NK-92 (cell line): ENCODE results near the gene GALNT15.

Experiments used
- DNase-seq: peaks from one replicate; lab custom pipeline; 2025; ENCODE audit not compliant: unreplicated experiment; lab: John Stamatoyannopoulos, UW

GALNT15 gene

DNA sequence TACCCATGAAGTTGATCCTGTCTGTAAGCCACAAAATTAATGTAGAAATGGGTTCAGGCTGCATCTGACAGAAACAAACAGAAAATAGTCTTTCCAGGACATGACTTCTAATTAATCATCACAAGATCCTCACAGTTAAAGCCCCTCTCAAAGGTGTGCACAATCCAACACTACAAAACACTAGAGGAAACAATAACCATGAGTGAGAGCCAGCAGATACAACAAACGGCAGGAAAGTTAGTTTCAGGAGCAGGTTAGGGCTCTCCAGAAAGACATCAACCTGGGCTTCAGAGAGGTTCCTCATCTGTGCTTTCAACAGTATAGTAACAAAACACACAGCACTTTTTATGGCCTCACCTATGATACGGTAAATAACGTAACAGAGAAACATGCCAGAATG lies 47.5 kb downstream of the GALNT15 start:
- DNase-seq, result no peak

DNA sequence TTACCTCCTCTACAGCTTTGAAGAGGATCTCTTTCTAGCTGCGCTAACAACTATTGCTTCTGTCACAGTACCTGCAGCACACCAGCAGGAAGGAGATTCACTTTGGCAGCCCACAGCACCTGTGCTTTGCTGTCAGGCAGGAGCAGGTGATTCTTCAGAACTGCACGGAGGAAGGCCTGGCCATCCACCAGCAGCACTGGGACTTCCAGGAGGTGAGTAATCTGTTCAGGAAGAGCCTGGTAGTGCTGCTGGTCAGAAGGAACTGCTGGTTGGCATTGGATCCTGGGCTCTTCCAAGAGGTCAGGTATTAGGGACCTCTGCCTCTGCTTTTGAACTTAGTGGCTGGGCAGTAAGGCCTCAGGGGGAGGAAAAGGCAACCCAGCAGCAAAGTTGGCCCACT lies 48.1 kb downstream of the GALNT15 start:
- DNase-seq, result no peak

DNA sequence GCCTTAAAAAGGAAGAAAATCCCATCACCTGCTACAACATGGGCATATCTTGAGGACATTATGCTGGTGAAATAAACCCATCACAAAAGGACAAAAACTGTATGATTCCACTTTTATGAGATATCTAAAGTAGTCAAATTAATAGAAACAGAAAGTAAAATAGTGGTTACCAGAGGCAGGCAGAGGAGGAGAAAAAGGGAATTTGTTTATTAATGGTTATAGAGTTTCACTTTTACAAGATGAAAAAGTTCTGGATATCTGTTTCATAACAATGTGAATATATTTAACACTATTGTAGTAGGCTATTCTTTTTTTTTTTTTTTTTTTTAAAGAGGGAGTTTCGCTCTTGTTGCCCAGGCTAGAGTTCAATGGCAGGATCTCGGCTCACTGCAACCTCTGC lies 49.8 kb downstream of the GALNT15 start:
- DNase-seq, result no peak

DNA sequence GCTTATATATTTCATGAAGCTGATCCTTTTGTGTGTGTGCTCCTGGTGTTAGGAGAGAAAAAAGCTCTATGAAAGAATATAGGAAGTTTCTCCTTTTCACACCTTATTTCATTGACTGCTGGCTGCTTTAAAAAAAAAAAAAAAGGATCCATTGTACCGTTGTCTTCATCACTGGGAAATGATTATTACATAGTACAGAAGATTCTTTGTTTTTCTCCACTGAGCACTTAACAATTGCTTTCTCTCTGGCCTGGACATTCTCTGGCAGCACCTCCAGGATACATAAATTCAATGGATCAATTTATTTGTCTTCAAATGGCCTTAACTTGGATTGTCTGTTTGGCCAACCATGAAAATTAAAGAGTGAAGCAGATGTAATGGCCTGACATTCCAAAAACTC lies 53.1 kb downstream of the GALNT15 start:
- no peak for DNase-seq

DNA sequence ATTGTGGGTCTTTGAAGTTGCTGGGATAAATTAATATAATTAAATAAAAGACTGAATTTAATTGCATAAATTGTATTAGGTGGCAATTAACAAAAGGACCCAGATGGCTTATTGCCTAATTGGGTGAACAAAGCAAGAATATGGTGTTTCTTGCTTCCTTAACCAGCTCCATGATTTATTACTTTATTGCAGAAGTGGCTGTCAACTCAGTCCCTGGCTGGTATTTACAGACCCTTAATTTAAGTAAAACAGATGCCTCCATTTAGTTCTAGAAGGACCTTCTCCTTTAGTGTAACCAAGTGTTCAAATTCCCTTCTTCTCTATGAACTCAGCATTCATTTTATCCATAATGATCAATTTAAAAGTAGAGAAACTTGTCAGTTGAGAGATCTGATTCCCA lies 55.2 kb downstream of the GALNT15 start:
- no peak for DNase-seq

DNA sequence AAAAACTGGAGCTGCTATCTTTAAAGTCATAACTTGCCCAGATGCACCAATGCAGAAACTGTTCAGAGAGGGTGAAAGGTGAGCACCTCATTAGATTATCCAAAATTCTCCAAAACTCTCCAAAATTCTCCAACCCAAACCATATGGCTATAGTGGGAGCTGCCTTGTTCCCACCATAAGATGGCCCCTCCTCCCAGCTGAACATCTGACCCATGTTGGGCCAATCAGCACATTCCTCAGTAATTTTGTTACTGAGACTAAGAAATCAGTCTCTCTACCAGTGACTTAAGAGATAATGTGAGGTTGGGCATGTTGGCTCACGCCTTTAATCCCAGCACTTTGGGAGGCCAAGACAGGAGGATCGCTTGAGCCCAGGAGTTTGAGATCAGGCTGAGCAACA lies 57.5 kb downstream of the GALNT15 start:
- DNase-seq, result no peak

DNA sequence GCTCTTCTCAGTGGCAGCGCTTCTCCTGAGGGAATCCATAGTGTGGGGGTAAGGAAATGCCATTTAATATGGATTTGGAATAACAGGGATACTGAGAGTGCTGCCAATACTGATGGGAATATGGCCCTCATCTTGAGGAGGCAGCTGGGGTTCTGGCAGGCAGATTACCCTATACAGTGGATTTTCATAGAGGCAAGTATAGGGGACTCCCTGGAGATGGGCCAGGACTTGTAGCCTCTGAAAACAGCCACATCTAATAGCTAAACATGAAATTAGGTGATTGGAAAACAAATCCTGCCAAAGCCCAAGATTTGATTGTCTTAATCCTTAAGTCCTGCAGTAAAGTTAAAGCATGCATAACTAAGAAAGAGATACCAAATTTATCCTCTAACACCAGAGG lies 59.3 kb downstream of the GALNT15 start:
- DNase-seq, result no peak

DNA sequence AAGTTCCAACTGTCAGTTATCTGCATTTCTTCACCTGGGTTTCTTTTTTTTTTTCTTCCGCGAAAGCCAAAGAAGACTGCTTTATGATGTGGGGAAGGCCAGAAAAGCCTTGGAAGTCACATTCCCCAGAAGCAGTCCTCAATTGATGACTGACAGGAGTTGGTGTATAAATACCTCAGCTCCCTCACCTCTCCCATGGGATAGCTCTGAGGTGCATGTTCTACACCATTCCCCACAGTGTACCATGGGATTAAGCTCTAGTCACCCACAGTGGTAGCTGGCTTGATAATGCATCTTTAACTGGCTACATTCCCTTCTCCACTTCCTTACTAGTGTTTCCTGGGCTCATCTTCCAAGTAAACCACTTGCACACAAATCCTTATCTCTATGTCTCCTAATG lies 59.8 kb downstream of the GALNT15 start:
- no peak for DNase-seq

DNA sequence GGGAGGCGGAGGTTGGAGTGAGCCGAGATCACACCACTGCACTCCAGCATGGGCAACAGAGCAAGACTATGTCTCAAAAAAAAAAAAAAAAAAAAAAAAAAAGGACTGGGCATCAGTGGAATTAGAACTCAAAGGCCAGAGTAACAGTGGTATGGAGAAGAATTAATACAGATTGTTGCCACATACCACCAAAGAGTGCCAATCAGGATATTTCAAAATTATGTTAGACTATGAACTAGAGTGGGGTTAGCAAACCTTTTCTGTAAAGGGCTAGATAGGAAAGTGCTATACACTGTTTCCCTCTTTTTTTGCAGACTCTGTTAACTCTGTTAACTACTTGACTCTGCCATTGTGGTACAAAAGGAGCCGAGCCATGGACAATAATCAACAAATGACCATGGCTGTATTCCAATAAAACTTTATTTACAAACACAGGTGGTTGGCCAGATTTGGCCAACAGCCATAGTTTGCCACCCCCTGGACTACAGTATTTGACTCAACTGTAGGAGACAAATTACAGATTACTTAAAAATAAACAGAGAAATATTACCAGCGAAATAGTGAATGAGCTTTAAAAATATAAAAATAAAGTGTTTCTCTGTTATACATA lies 61.7 kb downstream of the GALNT15 start:
- DNase-seq, result no peak

DNA sequence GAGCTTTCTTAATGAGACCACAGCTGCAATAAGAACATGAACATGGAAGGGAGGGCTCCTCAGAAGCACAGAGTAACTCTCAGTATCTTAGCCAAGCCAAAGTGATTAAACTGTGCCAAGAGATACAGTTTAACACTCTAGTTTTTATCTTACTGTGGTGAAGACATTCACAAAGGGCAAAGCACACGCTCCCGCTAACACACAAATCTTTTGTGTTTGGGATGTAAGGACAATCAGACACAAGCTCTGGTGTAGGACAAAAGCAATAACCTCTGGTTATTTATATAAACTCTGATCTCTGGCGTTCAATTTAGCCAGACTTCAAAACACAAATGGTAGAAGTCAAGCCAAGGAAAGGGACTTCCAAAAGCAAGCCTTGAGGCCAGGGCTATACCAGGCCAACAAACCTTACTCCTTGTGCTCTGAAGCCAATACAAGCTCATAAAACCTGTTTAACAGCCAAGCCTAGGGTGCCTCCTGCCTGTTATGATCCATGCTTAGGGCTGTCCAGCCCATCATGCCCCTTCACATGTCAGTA lies 62.4 kb downstream of the GALNT15 start:
- DNase-seq, result no peak

DNA sequence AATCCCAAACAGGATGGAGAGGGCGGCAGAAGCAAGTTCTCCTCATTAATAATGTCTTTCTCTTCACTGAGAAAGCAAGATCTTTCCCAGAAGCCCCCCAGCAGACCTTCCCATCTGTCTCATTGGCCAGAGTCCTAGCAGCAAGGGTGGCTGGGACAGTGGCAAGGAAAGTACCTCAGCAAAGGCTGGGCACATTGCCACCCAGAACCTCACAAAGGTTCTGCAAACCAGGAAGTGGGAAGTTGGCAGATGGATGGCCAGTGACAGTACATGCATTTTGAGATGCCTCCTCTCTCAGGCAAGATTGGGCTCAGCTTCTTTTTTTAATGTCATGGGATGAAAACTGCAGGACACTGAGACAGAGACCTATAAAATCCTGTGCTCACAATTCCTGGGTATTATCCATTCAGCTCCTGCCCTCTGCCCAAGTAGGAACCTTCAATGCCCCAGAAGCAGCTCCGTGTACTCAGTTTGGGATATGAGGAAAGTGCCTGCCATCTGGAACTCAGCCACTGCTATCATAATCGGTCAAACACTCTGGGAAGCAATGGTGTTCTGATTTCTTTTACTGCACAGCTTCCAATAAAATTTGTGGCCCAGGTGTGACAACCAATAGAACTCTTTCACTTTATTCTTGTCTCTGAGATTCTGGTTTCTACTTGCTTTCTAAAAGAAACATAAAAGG lies 64.7 kb downstream of the GALNT15 start:
- DNase-seq, result no peak

DNA sequence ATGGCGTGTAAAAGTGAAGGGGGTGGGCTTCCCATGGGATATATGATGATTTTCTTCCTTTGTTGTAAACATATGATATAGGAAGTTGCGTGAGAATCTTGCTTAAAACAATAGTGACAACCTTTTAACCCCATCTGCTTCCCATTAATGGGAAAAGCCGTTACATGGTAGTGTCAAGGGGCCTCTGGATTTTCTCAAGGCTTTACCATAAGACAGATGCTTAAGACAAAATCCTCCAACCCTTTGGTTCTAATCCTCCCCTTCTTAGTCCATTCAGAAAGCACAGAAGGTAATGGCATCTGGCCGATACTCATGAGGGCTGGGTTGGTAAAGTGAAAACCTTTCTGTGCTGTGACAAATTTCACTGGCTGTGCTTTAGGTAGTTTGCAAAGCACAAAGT lies 65.3 kb downstream of the GALNT15 start:
- DNase-seq, result no peak

DNA sequence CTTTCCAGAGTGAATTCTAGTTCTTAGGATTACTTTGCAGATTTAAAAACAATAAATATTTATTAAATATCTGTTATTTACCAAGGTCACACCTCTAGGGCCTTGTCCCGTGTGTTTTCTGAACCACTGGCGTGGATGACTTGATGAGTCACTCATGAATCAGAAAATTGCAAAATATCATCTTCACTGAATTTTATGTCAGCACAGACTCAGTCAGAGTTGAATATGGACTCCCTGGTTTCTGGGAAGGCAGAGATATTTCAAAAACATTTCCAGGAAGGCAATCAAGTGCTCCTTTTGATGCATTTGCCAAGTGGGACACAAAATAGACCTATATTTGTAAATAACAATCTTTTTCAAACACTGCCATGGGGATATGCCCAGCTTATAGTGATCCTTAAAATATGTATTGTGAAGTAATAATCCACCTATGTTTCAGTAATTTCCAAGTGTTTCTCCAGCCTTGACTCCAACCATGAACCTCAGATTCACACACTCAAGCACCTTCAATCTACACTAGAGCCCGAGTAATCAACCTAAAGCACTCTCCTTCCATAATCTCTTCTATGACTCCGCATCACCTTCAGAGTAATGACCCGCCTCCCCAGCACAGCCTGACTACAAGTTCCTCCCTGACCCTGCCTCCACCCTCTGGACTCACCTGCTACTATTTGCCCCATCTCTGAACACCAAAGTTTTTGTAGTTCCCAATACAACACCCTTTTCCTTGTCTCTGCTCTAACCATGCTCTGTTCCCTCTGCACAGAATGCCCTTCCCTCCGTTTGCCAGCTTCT lies 65.9 kb downstream of the GALNT15 start:
- no peak for DNase-seq

DNA sequence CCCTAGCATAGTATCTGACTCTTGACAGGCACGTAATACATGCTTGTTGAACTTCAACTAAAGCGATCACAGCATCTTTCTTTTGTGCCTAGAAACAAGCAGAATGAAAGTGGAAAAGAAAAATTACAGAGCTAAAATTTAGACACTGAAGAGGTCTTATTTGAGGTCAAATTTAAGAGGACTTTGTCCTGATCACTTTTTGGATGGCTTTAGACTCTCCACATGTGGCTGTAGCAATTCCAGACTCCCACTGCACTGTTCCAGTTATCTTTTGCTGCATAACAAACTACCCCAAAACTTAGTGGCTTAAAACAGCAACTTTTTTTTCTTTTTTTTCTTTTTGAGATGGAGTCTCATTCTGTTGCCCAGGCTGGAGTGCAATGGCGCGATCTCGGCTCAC lies 66.7 kb downstream of the GALNT15 start:
- no peak for DNase-seq

DNA sequence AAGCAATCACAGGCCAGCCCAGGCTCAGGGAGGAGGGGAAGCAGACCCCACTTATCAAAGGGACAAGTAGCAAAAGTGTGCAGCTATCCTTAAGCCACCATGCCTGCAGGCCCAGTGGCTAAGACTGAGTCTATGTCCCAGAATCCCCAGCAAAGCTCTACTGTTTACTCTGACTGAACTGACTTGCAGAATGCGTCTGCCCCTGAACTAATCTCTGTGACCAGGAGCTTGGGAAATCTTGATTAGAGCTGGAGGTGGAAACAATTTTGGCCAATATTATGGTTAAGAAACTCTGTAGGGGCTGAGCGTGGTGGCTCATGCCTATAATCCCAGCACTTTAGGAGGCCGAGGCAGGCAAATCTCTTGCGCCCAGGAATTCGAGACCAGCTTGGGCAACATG lies 67.7 kb downstream of the GALNT15 start:
- no peak for DNase-seq

DNA sequence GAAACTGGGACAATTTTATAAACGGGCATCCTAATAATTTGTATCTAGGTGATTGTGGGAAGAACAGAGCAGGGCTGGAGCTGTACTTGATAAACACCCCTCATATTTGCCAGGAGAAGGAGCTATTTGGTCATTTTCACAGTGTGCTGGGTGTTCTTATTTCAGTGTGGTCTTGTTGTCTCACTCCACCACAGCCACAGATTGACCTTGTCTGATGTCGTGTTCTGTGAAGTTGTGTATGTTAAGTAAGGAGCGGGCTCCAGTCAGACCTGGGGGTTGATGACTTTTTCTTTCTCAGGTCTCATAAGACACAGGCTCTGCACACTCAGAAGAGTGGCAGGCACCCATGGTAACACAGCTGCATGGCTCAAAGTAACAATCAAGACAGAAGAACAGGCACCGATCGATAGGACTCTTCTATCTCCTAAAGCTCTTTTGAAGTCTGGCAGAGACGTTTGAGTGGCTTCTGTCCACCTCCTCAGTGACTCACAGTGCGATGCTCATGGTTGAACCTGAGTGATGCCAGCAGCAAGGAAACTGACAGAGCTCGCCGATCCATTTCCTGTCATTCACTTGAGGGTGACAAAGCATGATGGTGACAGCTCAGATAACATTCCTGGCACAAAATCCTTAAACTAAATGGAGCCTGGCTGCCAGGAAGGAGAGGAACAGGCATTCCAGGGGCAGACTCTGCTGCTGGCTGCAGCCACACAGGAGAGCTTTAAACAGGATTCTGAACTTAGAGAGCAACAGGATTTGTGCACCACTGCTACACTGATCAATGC lies 69.4 kb downstream of the GALNT15 start:
- DNase-seq, result no peak

DNA sequence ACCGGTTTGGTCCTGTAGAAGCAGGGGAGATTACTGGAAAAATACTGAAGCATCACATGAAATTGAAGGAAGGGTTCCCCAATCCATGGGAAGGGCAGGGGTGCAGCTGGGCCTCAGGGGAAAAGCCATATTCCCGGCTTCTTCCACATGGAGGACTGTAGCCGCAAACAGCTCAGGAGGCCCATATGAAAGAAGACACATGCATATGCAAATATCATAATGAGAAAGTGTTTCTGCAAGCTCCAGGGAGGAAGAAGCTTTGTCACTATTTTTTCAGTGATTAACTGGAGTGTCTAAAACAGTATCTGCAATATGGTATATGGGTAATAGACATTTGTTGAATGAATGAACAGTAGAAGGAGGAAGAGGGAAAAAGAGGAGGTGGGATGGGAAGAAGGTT lies 71.1 kb downstream of the GALNT15 start:
- no peak for DNase-seq

DNA sequence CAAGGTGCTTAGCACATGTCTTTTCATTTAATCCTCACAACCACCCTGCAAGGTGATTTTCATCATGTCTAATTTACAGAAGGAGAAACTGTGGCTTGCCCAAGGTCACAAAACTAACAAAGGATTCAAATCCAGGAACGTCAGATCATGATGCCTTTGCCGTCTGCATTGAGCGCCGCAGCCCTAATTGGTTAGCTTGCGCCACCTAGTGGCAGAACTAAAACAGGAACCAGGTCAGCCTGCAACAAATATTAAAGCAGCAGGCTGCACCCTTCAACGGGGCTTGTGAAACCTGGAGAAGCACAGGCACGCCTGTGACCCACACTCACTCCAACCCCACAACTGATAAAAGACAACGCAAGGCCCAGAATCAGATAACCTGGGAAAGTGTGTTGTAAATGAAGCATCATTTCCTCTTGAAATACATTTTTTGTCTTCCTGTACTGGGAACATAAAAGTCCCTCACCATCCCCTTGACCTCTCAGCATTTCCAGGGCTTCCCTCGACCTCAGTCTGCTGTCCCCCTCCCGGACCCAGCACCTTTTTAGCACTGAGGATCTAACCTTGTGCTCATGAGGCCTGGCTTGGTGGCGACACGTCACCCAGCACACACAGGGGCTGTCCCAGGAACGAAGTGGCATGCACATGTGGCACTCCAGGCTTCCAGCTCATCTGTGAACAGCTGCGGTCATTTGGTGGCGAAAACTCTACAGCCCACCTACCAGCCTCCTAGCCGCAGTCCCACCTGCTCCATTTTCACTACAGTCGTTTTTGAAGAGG lies 73.0 kb downstream of the GALNT15 start:
- DNase-seq, result no peak

DNA sequence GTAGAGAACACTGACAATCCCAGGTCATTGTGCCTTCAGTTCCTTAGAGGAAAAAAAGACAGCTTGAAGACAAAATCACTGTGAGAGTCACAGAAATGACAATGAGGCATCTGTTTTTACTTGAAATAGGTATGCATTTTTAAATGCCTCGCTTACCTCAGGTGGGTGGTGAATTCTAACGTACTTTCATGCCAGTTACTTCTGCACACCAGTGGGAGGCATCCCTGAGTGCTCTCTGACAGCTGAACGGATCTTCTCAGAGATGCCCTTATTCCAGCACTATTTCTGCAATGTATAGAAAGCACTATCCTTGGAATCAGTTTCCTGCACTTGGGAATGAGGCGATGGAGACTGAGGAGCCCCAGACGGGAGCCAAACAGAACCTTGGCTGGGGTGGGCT lies 74.1 kb downstream of the GALNT15 start:
- DNase-seq, result no peak

DNA sequence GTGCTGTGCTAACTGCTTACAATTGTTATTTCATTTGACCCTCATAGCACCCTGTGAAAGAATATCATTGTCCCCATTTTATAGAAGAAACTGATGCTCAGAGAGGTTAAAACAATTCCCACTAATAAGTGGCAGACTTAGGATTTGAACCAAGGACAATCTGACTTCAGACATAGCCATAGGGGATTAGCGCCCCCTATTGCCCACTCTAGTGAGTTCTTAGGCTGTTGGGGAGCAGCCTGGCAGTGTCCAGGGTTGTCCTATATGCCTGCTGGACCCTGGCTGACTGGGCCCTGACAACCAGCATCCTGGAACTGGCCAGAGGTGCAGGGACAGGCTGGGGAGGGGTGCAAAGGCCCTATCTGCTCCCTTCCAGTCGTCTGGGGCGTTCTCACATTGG lies 74.9 kb downstream of the GALNT15 start:
- DNase-seq, result no peak

DNA sequence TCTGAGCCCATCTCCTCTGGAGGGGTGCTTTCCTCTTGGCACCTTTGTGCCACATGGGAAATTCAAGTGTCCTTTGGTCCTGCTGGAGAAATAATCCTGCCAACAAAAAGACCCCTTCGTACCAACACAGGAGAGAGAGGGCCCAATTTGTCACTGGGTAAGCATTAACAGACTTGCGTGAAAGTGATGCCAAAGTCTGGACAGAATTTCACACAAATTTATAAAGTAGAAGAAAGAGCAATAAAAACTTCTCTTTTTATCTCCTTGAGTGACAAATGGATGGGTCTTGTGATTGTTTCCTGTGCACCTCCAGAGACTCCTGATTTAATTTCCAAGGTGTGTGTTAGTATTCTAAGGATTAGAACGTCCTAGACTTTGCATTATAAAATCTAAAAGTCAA lies 75.4 kb downstream of the GALNT15 start:
- DNase-seq, result no peak
